HG03139 (cell line): ENCODE results near the gene PHRF1.

ENCODE experiments used
- ATAC-seq: cut with Tn5 transposase; IDR thresholded peaks from one replicate; pipeline ENCODE4 v1.9.1; 2021; ENCODE audit not compliant: unreplicated experiment

The PHRF1 gene

GRCh38 chr11:593347-593746 lies 17.1 kb downstream of the PHRF1 start:
- ATAC-seq = no peak

- no peak for ATAC-seq
These were observed 19.1 kb downstream of the PHRF1 start for GRCh38 chr11:595400-595799.

DNA sequence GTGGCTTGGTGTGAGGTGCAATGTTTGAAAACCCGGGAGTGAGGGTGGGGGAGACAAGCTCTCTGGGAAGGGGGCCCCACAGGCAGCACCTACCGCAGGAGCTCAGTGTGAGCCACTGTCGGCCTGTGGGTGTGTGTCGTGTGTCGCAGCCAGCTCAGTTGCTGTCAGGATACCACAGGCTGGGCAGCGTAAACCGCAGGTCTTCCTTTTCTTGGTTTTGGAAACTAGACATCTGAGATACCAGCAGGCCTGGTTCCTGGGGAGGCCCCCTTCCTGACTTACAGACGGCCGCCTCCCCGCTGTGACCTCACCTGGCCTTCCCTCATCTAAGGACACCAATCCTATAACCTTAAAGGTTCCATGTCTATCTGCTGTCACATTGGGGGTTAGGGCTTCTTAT lies 20.1 kb downstream of the PHRF1 start:
- ATAC-seq = no peak

GRCh38 chr11:597166-597725 lies 21.0 kb downstream of the PHRF1 start:
- ATAC-seq = no peak

GRCh38 chr11:598005-598680 lies 21.9 kb downstream of the PHRF1 start:
- no peak for ATAC-seq

- ATAC-seq = no peak
These were observed 25.4 kb downstream of the PHRF1 start for GRCh38 chr11:601573-602245.

DNA sequence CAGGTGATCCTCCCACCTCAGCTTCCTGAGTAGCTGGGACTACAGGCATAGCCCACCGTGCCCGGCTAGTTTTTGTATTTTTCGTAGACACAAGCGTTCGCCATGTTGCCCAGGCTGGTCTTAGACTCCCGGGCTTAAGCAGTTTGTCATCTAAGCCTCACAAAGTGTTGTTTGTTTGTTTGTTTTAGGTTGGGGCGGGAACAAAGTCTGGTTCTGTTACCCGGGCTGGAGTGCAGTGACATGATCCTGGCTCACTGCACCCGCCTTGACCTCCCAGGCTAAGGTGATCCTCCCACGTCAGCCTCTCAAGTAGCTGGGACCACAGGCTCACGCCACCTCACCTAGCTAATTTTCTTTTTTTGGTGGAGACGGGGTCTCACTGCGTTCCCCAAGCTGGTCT lies 26.9 kb downstream of the PHRF1 start:
- ATAC-seq = no peak

GRCh38 chr11:605286-606129 lies 29.2 kb downstream of the PHRF1 start:
- no peak for ATAC-seq

GRCh38 chr11:606245-606644 lies 30.0 kb downstream of the PHRF1 start:
- no peak for ATAC-seq

- ATAC-seq = no peak
These were observed 30.9 kb downstream of the PHRF1 start for GRCh38 chr11:607020-607780.

DNA sequence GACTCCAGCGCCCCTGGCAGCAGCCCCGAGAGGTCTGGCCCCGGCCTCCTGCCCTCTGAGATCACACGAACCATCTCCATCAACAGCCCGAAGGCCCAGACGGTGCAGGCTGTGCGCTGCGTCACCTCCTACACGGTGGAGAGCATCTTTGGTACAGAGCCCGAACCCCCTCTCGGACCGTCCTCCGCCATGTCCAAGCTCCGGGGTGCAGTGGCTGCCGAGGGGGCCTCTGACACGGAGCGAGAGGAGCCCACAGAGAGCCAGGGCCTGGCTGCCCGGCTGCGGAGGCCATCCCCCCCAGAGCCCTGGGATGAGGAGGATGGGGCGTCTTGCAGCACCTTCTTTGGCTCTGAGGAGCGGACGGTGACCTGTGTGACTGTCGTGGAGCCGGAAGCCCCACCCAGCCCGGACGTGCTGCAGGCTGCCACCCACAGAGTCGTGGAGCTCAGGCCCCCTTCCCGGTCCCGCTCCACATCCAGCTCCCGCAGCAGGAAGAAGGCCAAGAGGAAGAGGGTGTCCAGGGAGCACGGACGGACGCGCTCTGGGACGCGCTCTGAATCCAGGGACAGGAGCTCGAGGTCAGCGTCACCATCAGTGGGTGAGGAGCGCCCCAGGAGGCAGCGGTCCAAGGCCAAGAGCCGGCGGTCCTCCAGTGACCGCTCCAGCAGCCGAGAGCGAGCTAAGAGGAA lies 31.8 kb downstream of the PHRF1 start:
- no peak for ATAC-seq

GRCh38 chr11:608791-609251 lies 32.6 kb downstream of the PHRF1 start:
- no peak for ATAC-seq

DNA sequence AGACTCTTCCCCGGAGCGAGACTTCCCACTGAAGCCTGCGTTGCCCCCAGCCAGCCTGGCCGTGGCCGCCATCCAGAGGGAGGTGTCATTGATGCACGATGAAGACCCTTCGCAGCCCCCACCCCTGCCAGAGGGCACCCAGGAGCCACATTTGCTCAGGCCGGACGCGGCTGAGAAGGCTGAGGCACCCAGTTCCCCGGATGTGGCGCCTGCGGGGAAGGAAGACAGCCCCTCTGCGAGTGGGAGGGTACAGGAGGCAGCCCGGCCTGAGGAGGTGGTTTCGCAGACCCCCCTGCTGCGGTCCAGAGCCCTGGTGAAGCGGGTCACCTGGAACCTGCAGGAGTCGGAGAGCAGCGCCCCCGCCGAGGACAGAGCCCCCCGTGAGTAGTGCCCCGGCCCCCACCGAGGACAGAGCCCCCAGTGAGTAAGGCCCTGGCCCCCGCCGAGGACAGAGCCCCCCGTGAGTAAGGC lies 33.1 kb downstream of the PHRF1 start:
- ATAC-seq = no peak

GRCh38 chr11:610146-610801 lies 34.0 kb downstream of the PHRF1 start:
- ATAC-seq = no peak

- no peak for ATAC-seq
These were observed 35.0 kb downstream of the PHRF1 start for GRCh38 chr11:611001-611996.

- ATAC-seq = no peak
These were observed 36.1 kb downstream of the PHRF1 start for GRCh38 chr11:612201-612960.

- no peak for ATAC-seq
These were observed 36.7 kb downstream of the PHRF1 start for GRCh38 chr11:612961-613300.
